WERI-Rb-1 (cell line): ENCODE measurements around the gene ZNF264.
"Not testable (repeated sequence)": the region's sequence is repeated elsewhere in the genome, so short reads cannot be mapped to it uniquely, and the experiment has no call there.

Experiments used
- DNase-seq: peaks from one replicate; pipeline ENCODE4 v3.0.0-alpha.2; 2020
- H3K27ac ChIP-seq: fragments of 250-450 bp; sonication (Bioruptor Pico); 2 replicates; pipeline ENCODE4 v1.5.1; 2020; ENCODE audit warnings: mild to moderate bottlenecking, moderate library complexity
- H3K27me3 ChIP-seq: fragments of 250-450 bp; sonication (Bioruptor Pico); 2 replicates; pipeline ENCODE4 v1.5.1; 2021; ENCODE audit warnings: mild to moderate bottlenecking, low read depth, moderate library complexity; ENCODE audit not compliant: insufficient read depth, severe bottlenecking
- H3K36me3 ChIP-seq: fragments of 250-450 bp; sonication (Bioruptor Pico); 2 replicates; pipeline ENCODE4 v1.5.1; 2020; ENCODE audit warnings: mild to moderate bottlenecking, moderate library complexity
- H3K4me3 ChIP-seq: 2 replicates; pipeline ENCODE4 v1.5.1; 2011; ENCODE audit warnings: low read depth, mild to moderate bottlenecking, control low read depth, low read length
- H3K9me3 ChIP-seq: fragments of 250-450 bp; sonication (Bioruptor Pico); 2 replicates; pipeline ENCODE4 v1.5.1; 2021; ENCODE audit warnings: mild to moderate bottlenecking, moderate library complexity; ENCODE audit not compliant: severe bottlenecking
- CTCF ChIP-seq: IDR thresholded peaks from 2 replicates; pipeline ENCODE4 v1.5.1; 2011; ENCODE audit warnings: low read depth, mild to moderate bottlenecking, control low read depth, inconsistent platforms, low read length

Gene ZNF264

GRCh38 chr19:57167385-57167784, 23.9 kb upstream of the ZNF264 start, which contains the start of gene DUXA:
Gene DUXA, minus strand, starts transcription at chr19:57167485. Its CDS starts 42 bp downstream, at chr19:57167443.
- Histone ChIP-seq H3K36me3 (no peaks in the 10 kb centered on the region), H3K27ac (no peak within 1 kb of the TSS), H3K27me3 (no peaks in the 10 kb centered on the region), H3K9me3 (peaks cover 6% of the 10 kb centered on the region), H3K4me3 (no peak within 1 kb of the TSS)
- no peak for DNase-seq
- no peak for TF ChIP-seq CTCF

- H3K36me3 ChIP-seq = no peaks in the 10 kb centered on the region
- H3K27ac ChIP-seq = no peak overlapping the region
- peak; percentile 36 for DNase-seq
- peak overlapping the region; percentile 52 for H3K4me3 ChIP-seq
- no peak for TF ChIP-seq CTCF
- no peaks in the 10 kb centered on the region for H3K27me3 ChIP-seq
- peaks cover 7% of the 10 kb centered on the region for H3K9me3 ChIP-seq
Observed at GRCh38 chr19:57171551-57172081, 19.7 kb upstream of the ZNF264 start.

- H3K27me3 ChIP-seq = peaks cover 4% of the 10 kb centered on the region
- H3K27ac ChIP-seq = no peak overlapping the region
- peaks cover 38% of the 10 kb centered on the region for H3K9me3 ChIP-seq
- no peak for TF ChIP-seq CTCF
- peaks cover 30% of the 10 kb centered on the region for H3K36me3 ChIP-seq
- no peak for DNase-seq
- H3K4me3 ChIP-seq = no peak overlapping the region
Observed at GRCh38 chr19:57190301-57190700, 999 bp upstream of the ZNF264 start.

GRCh38 chr19:57192077-57192420, 749 bp downstream of the ZNF264 start:
- peaks cover 26% of the 10 kb centered on the region for H3K9me3 ChIP-seq
- no peak for DNase-seq

GRCh38 chr19:57192993-57193392, 1.7 kb downstream of the ZNF264 start:
- Histone ChIP-seq H3K4me3 (no peak overlapping the region), H3K27me3 (no peaks in the 10 kb centered on the region), H3K36me3 (peaks cover 56% of the 10 kb centered on the region), H3K27ac (no peak overlapping the region), H3K9me3 (peaks cover 16% of the 10 kb centered on the region)
- no peak for TF ChIP-seq CTCF
- no peak for DNase-seq

More at GRCh38 chr19:57192077-57192420, 749 bp downstream of the ZNF264 start:
- Histone ChIP-seq H3K4me3 (peak overlapping the region; percentile 89), H3K36me3 (peaks cover 47% of the 10 kb centered on the region), H3K27me3 (peaks cover 4% of the 10 kb centered on the region), H3K27ac (peak overlapping the region; percentile 83)
- no peak for TF ChIP-seq CTCF

GRCh38 chr19:57197874-57198273, 6.6 kb downstream of the ZNF264 start:
- H3K27ac ChIP-seq, DNase-seq, H3K27me3 ChIP-seq, H3K4me3 ChIP-seq, H3K9me3 ChIP-seq: not testable (repeated sequence)
- peaks cover 67% of the 10 kb centered on the region for H3K36me3 ChIP-seq
